HG03045 (cell line): ENCODE results near the gene ACOT7.
A peak's percentile ranks its signal among the peaks of the same experiment; 100 is the strongest.

Experiments used
- ATAC-seq: cut with Tn5 transposase; IDR thresholded peaks from one replicate; pipeline ENCODE4 v1.9.1; 2021; ENCODE audit warnings: mild to moderate bottlenecking, moderate library complexity; ENCODE audit not compliant: unreplicated experiment

The ACOT7 gene

GRCh38 chr1:6273380-6273891 lies 120.1 kb downstream of the ACOT7 start:
- ATAC-seq = no peak

GRCh38 chr1:6272868-6273267 lies 120.7 kb downstream of the ACOT7 start:
- ATAC-seq = no peak

GRCh38 chr1:6272452-6272851 lies 121.1 kb downstream of the ACOT7 start:
- no peak for ATAC-seq

GRCh38 chr1:6271554-6271953 lies 122.0 kb downstream of the ACOT7 start:
- no peak for ATAC-seq

- no peak for ATAC-seq
Measured at GRCh38 chr1:6271006-6271405, 122.6 kb downstream of the ACOT7 start.

GRCh38 chr1:6270401-6270800 lies 123.2 kb downstream of the ACOT7 start:
- no peak for ATAC-seq

GRCh38 chr1:6269720-6270400 lies 123.7 kb downstream of the ACOT7 start:
- no peak for ATAC-seq

GRCh38 chr1:6269296-6269695 lies 124.3 kb downstream of the ACOT7 start:
- ATAC-seq = no peak

- no peak for ATAC-seq
Measured at GRCh38 chr1:6268415-6268814, 125.2 kb downstream of the ACOT7 start.

GRCh38 chr1:6267686-6268322 lies 125.8 kb downstream of the ACOT7 start:
- no peak for ATAC-seq

- no peak for ATAC-seq
Measured at GRCh38 chr1:6266641-6267040, 126.9 kb downstream of the ACOT7 start.

- no peak for ATAC-seq
Measured at GRCh38 chr1:6265151-6265550, 128.4 kb downstream of the ACOT7 start.

GRCh38 chr1:6263716-6264115 lies 129.9 kb downstream of the ACOT7 start:
- ATAC-seq = no peak

GRCh38 chr1:6262555-6263420 lies 130.8 kb downstream of the ACOT7 start:
- no peak for ATAC-seq

- no peak for ATAC-seq
Measured at GRCh38 chr1:6261615-6261995, 132.0 kb downstream of the ACOT7 start.

- ATAC-seq = peak; percentile 36
Measured at GRCh38 chr1:6260961-6261614, 132.5 kb downstream of the ACOT7 start, which contains the start of gene GPR153. Gene GPR153, minus strand, starts transcription at chr1:6261098. Its CDS starts 6,193 bp downstream, at chr1:6254905.

GRCh38 chr1:6260433-6260934 lies 133.1 kb downstream of the ACOT7 start:
- no peak for ATAC-seq

GRCh38 chr1:6259491-6260362 lies 133.8 kb downstream of the ACOT7 start:
- no peak for ATAC-seq

GRCh38 chr1:6258675-6259074 lies 134.9 kb downstream of the ACOT7 start:
- ATAC-seq = no peak

- ATAC-seq = no peak
Measured at GRCh38 chr1:6257541-6258069, 136.0 kb downstream of the ACOT7 start.
